GM12892 (cell line): ENCODE measurements around the gene KIAA0825.

Source experiments
- POLR2A ChIP-seq: IDR thresholded peaks from 2 replicates; pipeline ENCODE4 v1.6.1; 2011; ENCODE audit warnings: low read depth, low read length, control low read depth
- POLR2AphosphoS5 ChIP-seq: IDR thresholded peaks from 2 replicates; pipeline ENCODE4 v1.6.1; 2011; ENCODE audit warnings: low read depth, low read length, control low read depth

DNA sequence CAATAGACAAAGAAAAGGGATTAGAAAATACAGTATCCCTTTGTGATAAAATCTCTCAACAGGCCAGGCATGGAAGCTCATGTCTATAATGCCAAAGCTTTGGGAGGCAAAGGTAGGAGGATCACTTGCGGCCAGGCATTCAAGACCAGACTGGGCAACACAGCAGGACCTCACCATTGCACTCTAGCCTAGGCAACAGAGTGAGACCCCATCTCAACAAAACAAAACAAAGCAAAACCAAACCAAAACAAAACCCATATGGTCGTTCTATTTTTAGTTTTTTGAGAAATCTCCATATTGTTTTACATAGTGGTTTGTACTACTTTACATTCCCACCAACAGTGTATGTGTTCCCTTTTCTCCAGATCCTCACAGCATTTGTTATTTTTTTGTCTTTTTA is 193.0 kb downstream of the KIAA0825 start:
- TF ChIP-seq POLR2A (no peak), POLR2AphosphoS5 (no peak)
